Parathyroid adenoma (tissue), 2 donors: ENCODE data around the gene SLC6A13.

Experiments
- H2AFZ ChIP-seq: fragments of 300-600 bp; sonication (generic); one replicate; pipeline ENCODE4 v1.7.0; 2017; ENCODE audit warnings: antibody characterized with exemption, mild to moderate bottlenecking
- H3K27ac ChIP-seq: fragments of 300-600 bp; sonication (generic); one replicate; pipeline ENCODE4 v1.7.0; 2017
- H3K27me3 ChIP-seq: fragments of 300-600 bp; sonication (generic); one replicate; pipeline ENCODE4 v1.7.0; 2017; ENCODE audit warnings: low read length; ENCODE audit not compliant: control insufficient read depth, insufficient read depth
- H3K36me3 ChIP-seq: fragments of 300-600 bp; sonication (generic); one replicate; pipeline ENCODE4 v1.7.0; 2017; ENCODE audit warnings: low read length; ENCODE audit not compliant: control insufficient read depth, insufficient read depth
- H3K4me1 ChIP-seq: fragments of 300-600 bp; sonication (generic); one replicate; pipeline ENCODE4 v1.7.0; 2017; ENCODE audit warnings: control low read depth
- H3K4me2 ChIP-seq: fragments of 300-600 bp; sonication (generic); one replicate; pipeline ENCODE4 v1.7.0; 2017; ENCODE audit warnings: low read length
- H3K4me3 ChIP-seq: fragments of 300-600 bp; sonication (generic); one replicate; pipeline ENCODE4 v1.7.0; 2017; ENCODE audit warnings: low read depth, low read length
- H3K79me2 ChIP-seq: fragments of 300-600 bp; sonication (generic); one replicate; pipeline ENCODE4 v1.7.0; 2017; ENCODE audit warnings: control low read depth
- H3K9ac ChIP-seq: fragments of 300-600 bp; sonication (generic); one replicate; pipeline ENCODE4 v1.7.0; 2017; ENCODE audit warnings: mild to moderate bottlenecking
- H3K9me3 ChIP-seq: fragments of 300-600 bp; sonication (generic); one replicate; pipeline ENCODE4 v1.7.0; 2017; ENCODE audit warnings: low read length; ENCODE audit not compliant: control insufficient read depth
- TF ChIP-seq, protein P1 (sequence below): fragments of 300-600 bp; sonication (generic); IDR thresholded peaks from one replicate; pipeline ENCODE4 v1.7.0; 2017; ENCODE audit warnings: antibody characterized with exemption, mild to moderate bottlenecking
- donor health status: primary hyperparathyroidism.

Gene SLC6A13

DNA sequence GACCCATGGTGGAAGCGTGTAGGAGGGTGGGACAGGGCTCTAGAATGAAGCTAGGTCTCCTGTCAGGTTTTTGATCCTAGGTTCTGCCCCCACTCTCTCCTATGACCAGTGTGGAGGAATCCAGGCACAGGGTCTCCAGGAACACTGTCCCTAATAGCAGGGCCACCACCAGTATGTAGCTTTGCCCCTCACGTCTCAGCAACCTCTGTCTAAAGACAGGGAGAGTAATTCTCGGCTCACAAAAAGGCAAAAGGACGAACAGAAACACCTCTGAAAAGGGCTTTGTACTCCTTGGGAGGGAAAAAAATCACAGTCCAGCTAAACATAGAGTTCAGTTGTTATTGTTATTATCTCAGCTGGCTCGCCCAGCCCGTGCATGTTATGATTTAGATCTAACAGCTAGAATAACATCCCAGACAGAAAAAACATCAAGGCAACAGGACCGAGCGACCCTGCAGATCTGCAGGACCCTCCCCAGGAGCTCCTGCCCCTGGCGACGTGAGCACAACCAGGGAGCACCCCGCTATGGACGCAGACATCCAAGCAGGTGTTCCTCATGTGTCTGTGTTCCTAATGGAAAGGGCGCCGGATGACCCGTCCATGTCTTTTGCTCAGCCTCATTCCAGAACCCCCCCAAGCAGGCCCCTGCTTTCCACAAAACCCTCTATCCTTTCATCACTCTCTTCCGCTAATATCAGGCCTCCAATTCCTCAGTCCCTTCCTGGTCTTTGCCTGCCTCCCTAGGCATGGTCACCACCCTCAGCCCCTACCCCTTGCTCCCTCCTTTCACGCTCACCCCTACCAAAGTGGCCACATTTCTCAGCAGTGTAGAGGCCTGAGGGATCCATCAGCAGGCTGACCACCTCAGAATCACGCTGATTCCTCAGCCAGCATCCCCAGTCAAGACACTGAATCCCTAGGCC lies 34.5 kb downstream of the SLC6A13 start:
- Histone ChIP-seq H3K4me2 (peak overlapping the region; percentile 23), H3K9ac (no peak overlapping the region), H3K4me3 (no peak overlapping the region), H3K4me1 (peaks cover 28% of the 10 kb centered on the region), H3K79me2 (no peaks in the 10 kb centered on the region), H3K27me3 (no peaks in the 10 kb centered on the region), H3K9me3 (no peaks in the 10 kb centered on the region), H3K27ac (peak overlapping the region; percentile 87), H2AFZ (peak overlapping the region; percentile 63), H3K36me3 (no peaks in the 10 kb centered on the region)
- TF ChIP-seq, protein P1, sequence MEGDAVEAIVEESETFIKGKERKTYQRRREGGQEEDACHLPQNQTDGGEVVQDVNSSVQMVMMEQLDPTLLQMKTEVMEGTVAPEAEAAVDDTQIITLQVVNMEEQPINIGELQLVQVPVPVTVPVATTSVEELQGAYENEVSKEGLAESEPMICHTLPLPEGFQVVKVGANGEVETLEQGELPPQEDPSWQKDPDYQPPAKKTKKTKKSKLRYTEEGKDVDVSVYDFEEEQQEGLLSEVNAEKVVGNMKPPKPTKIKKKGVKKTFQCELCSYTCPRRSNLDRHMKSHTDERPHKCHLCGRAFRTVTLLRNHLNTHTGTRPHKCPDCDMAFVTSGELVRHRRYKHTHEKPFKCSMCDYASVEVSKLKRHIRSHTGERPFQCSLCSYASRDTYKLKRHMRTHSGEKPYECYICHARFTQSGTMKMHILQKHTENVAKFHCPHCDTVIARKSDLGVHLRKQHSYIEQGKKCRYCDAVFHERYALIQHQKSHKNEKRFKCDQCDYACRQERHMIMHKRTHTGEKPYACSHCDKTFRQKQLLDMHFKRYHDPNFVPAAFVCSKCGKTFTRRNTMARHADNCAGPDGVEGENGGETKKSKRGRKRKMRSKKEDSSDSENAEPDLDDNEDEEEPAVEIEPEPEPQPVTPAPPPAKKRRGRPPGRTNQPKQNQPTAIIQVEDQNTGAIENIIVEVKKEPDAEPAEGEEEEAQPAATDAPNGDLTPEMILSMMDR: no peak

DNA sequence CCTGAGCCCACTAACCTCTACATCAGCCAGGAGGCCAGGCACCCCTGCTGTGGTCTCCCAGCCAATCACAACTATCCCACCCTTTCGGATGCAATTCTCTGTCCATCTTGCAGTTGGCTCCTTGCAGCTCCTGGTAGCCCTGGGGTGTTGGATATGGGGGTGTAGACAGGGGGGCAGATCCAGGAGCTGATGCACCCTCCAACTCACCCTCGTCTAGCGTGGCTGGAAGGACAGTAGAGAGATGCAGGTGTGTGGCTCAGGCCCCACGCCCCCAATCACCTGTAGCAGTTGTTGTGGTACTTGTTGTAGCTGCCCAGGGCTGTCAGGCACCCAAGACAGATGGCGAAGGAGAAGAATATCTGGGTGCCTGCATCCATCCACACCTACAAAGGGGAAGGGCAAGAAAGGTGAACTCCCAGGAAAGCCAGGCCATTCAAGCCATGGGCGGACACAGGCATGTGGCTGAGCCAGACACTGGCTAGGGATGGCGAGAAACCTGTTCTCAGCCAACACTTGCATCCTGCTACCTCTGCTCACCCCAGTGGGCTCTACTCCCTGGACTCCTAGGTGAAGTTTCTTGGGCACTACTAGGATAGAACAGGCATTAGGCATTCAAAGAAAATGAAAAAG lies 35.2 kb downstream of the SLC6A13 start:
- Histone ChIP-seq H3K4me1 (peaks cover 24% of the 10 kb centered on the region), H3K27ac (peak overlapping the region; percentile 87), H2AFZ (peak overlapping the region; percentile 52), H3K4me2 (no peak overlapping the region), H3K4me3 (no peak overlapping the region), H3K9ac (no peak overlapping the region), H3K9me3 (no peaks in the 10 kb centered on the region), H3K79me2 (no peaks in the 10 kb centered on the region), H3K36me3 (no peaks in the 10 kb centered on the region), H3K27me3 (no peaks in the 10 kb centered on the region)
- TF ChIP-seq, protein P1: no peak

DNA sequence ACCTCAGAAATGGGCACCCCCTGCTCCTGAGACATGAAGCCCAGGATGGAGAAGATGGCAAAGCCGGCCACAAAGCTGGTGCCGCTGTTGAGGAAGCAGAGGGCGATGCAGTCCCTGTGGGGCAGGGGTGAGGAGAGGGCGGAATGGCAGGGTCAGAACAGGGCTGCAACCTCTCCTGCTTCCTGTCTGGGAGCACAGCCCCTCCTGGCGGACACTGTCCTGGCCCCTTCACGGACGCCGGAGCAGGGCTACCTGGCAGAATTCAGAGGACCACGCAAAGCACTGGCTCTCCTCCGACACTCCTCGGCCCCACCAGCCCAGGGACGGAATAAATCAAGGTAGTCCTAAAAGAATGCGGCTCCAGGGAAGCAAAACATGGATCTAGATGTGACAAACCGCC lies 36.2 kb downstream of the SLC6A13 start:
- Histone ChIP-seq H3K27me3 (no peaks in the 10 kb centered on the region), H3K4me3 (no peak overlapping the region), H3K9me3 (no peaks in the 10 kb centered on the region), H3K9ac (no peak overlapping the region), H3K36me3 (no peaks in the 10 kb centered on the region), H3K27ac (no peak overlapping the region), H3K4me1 (peaks cover 24% of the 10 kb centered on the region), H3K79me2 (no peaks in the 10 kb centered on the region), H2AFZ (no peak overlapping the region), H3K4me2 (no peak overlapping the region)
- TF ChIP-seq, protein P1: no peak

DNA sequence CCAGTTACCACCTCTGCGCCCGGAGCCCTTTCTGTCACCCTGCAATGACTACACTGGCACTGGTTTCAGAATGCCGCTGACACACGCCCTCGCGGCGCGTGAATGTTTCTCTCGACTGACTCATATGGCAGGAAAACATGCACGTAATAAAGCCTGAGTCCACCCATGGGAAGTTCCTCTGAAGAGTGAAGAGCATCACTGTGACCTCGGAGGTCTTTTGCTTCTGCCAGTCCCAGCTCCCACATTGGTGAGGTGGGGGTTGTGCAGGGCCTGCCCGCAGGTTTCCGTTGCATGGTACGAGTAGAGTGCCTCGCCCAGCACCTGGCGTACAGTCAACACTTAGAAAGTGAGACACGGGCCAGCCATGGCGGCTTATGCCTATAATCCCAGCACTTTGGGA lies 37.6 kb downstream of the SLC6A13 start:
- Histone ChIP-seq H2AFZ (no peak overlapping the region), H3K36me3 (no peaks in the 10 kb centered on the region), H3K9ac (no peak overlapping the region), H3K4me1 (peaks cover 24% of the 10 kb centered on the region), H3K4me3 (no peak overlapping the region), H3K27me3 (no peaks in the 10 kb centered on the region), H3K4me2 (no peak overlapping the region), H3K9me3 (no peaks in the 10 kb centered on the region), H3K27ac (no peak overlapping the region), H3K79me2 (no peaks in the 10 kb centered on the region)
- TF ChIP-seq, protein P1: no peak
